ENCODE measurements around the gene DMRT2.

DMRT2 gene

DNA sequence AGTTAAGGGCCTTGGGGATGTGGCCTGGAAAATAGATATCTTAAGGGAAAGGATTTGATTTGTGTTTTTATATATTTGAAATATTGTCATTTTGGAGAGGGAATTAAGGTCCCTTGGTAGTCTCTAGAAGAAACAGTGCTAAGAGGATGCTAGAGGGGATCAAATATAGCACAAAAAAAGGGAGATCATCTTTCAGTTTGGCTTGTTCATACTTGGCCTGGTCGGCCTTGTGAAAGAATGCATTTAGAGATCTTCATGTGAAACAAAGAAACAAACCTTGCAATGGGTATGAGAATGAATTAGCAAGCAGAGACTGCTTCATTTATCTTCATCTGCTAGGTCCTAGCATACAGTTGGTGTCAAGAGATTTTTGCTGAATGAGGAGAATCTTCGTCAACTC is 15.0 kb downstream of the DMRT2 start:
- H3K4me3 ChIP-seq (ENCODE audit: low read length, poor library complexity, severe bottlenecking) = no peak overlapping the region
- H3F3A ChIP-seq (ENCODE audit: low read depth) = no peaks in the 10 kb centered on the region

DNA sequence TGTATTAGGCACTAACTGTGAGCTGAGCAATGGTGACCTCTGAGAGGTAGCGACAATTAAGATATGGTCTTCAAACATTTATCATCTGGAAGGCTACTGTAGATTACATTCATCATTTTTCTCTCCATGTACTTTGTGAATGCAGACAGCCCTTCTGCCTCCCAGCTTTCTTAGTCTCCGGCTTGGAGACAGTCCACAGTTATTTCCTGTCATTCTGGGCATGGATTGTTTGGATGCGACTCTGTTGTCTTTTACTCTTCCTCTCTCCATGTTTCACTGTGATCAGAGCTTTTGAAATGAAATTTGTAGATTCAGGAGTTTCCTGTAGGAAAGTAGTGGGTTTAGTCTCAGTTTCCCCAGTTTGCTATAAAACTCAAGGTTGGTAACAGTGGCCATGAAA is 20.5 kb downstream of the DMRT2 start:
- no peak for TF ChIP-seq EZH2phosphoT487 (IDR thresholded peaks at IDR 0.05; ENCODE audit: borderline replicate concordance)
- TF ChIP-seq, protein P1, sequence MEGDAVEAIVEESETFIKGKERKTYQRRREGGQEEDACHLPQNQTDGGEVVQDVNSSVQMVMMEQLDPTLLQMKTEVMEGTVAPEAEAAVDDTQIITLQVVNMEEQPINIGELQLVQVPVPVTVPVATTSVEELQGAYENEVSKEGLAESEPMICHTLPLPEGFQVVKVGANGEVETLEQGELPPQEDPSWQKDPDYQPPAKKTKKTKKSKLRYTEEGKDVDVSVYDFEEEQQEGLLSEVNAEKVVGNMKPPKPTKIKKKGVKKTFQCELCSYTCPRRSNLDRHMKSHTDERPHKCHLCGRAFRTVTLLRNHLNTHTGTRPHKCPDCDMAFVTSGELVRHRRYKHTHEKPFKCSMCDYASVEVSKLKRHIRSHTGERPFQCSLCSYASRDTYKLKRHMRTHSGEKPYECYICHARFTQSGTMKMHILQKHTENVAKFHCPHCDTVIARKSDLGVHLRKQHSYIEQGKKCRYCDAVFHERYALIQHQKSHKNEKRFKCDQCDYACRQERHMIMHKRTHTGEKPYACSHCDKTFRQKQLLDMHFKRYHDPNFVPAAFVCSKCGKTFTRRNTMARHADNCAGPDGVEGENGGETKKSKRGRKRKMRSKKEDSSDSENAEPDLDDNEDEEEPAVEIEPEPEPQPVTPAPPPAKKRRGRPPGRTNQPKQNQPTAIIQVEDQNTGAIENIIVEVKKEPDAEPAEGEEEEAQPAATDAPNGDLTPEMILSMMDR (conservative IDR thresholded peaks at IDR 0.05; ENCODE audit: low read length) = no peak
- Histone ChIP-seq H3K27me3 (ENCODE audit: insufficient read depth, low read length, poor library complexity, severe bottlenecking) (no peaks in the 10 kb centered on the region), H3K9me2 (replicated peaks; ENCODE audit: low read depth, low read length) (no peaks in the 10 kb centered on the region), H3K36me3 (ENCODE audit: insufficient read depth, low read length) (no peaks in the 10 kb centered on the region), H2AFZ (ENCODE audit: low read length) (no peak overlapping the region), H4K20me1 (ENCODE audit: insufficient read depth, low read length, poor library complexity, severe bottlenecking) (no peaks in the 10 kb centered on the region), H3K9me3 (ENCODE audit: insufficient read depth, low read depth, low read length) (no peaks in the 10 kb centered on the region), H3K9ac (ENCODE audit: low read depth, low read length, poor library complexity, severe bottlenecking) (no peak overlapping the region), H3F3A (ENCODE audit: low read depth) (no peaks in the 10 kb centered on the region), H3K79me2 (ENCODE audit: insufficient read depth, low read length) (no peaks in the 10 kb centered on the region), H3K4me1 (ENCODE audit: insufficient read depth, low read length, poor library complexity, severe bottlenecking) (no peaks in the 10 kb centered on the region), H3K4me2 (ENCODE audit: low read depth, low read length, poor library complexity, severe bottlenecking) (no peak overlapping the region), H3K4me3 (ENCODE audit: low read length, poor library complexity, severe bottlenecking) (no peak overlapping the region)

More for the DNA sequence above, 15.0 kb downstream of the DMRT2 start:
- Histone ChIP-seq H3K27me3 (ENCODE audit: insufficient read depth, low read length, poor library complexity, severe bottlenecking) (no peaks in the 10 kb centered on the region), H3K79me2 (ENCODE audit: insufficient read depth, low read length) (no peaks in the 10 kb centered on the region), H3K4me1 (ENCODE audit: insufficient read depth, low read length, poor library complexity, severe bottlenecking) (no peaks in the 10 kb centered on the region), H4K20me1 (ENCODE audit: insufficient read depth, low read length, poor library complexity, severe bottlenecking) (no peaks in the 10 kb centered on the region), H3K9me3 (ENCODE audit: insufficient read depth, low read depth, low read length) (no peaks in the 10 kb centered on the region), H3K36me3 (ENCODE audit: insufficient read depth, low read length) (no peaks in the 10 kb centered on the region), H3K9me2 (replicated peaks; ENCODE audit: low read depth, low read length) (no peaks in the 10 kb centered on the region), H2AFZ (ENCODE audit: low read length) (no peak overlapping the region), H3K4me2 (ENCODE audit: low read depth, low read length, poor library complexity, severe bottlenecking) (no peak overlapping the region), H3K9ac (ENCODE audit: low read depth, low read length, poor library complexity, severe bottlenecking) (no peak overlapping the region)
- TF ChIP-seq, protein P1 (conservative IDR thresholded peaks at IDR 0.05; ENCODE audit: low read length) = no peak
- TF ChIP-seq EZH2phosphoT487 (IDR thresholded peaks at IDR 0.05; ENCODE audit: borderline replicate concordance) = no peak

DNA sequence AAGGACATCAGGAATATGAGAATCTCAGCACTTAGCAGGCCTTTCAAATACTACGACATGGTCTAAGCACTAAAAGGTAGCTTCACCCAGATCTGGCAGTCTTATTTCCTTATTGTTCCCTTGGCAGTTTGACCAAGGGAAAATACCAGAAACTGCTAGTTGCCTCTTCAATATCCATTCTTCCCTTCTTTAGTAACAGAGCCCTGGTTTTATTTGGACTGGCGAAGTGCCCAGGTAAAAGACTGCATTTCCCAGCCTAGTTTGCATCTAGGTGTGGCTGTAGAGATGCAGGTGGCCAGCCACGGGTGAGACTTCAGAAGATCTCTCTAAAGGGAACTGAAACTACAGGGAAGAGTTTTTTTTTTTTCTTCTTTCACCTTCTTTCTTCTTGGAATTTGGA is 21.6 kb downstream of the DMRT2 start:
- H3K4me2 ChIP-seq (ENCODE audit: low read depth, low read length, poor library complexity, severe bottlenecking) = no peak overlapping the region

More for the DNA sequence above, 21.6 kb downstream of the DMRT2 start:
- H2AFZ ChIP-seq (ENCODE audit: low read length) = no peak overlapping the region
- H3K4me3 ChIP-seq (ENCODE audit: low read length, poor library complexity, severe bottlenecking) = no peak overlapping the region
- no peaks in the 10 kb centered on the region for H3K4me1 ChIP-seq (ENCODE audit: insufficient read depth, low read length, poor library complexity, severe bottlenecking)
- no peak overlapping the region for H3K9ac ChIP-seq (ENCODE audit: low read depth, low read length, poor library complexity, severe bottlenecking)
- H3K36me3 ChIP-seq (ENCODE audit: insufficient read depth, low read length) = no peaks in the 10 kb centered on the region
- H3K9me2 ChIP-seq (replicated peaks; ENCODE audit: low read depth, low read length) = no peaks in the 10 kb centered on the region
- H3F3A ChIP-seq (ENCODE audit: low read depth) = no peaks in the 10 kb centered on the region
- no peaks in the 10 kb centered on the region for H3K9me3 ChIP-seq (ENCODE audit: insufficient read depth, low read depth, low read length)
- H4K20me1 ChIP-seq (ENCODE audit: insufficient read depth, low read length, poor library complexity, severe bottlenecking) = no peaks in the 10 kb centered on the region
- H3K79me2 ChIP-seq (ENCODE audit: insufficient read depth, low read length) = no peaks in the 10 kb centered on the region
- TF ChIP-seq, protein P1 (conservative IDR thresholded peaks at IDR 0.05; ENCODE audit: low read length) = no peak
- no peak for TF ChIP-seq EZH2phosphoT487 (IDR thresholded peaks at IDR 0.05; ENCODE audit: borderline replicate concordance)
- no peaks in the 10 kb centered on the region for H3K27me3 ChIP-seq (ENCODE audit: insufficient read depth, low read length, poor library complexity, severe bottlenecking)
